Activated B cell treated with CpG ODN at 0.5 μM for 24 hours (primary cell): ENCODE results near the gene CDCA3. TPM values are rescaled to one million over a fixed set of nuclear protein-coding genes. Genes with fewer than 3 reads are reported as not detected.
A peak's percentile ranks its signal among the peaks of the same experiment; 100 is the strongest.

Experiments used
- ATAC-seq: fragments of 200-7000 bp; cut with Tn5 transposase; one replicate; pipeline ENCODE4 v1.10.0; 2021; ENCODE audit warnings: low read depth, mild to moderate bottlenecking, moderate library complexity
- CTCF ChIA-PET: fragments of 350-600 bp; sonication (Branson Sonifier 250); formaldehyde crosslinking; loops from one replicate; lab custom pipeline; 2021; ENCODE audit warnings: antibody characterized with exemption; lab: Charles Lee
- POLR2A ChIA-PET: fragments of 350-600 bp; sonication (Branson Sonifier 250); formaldehyde crosslinking; loops from one replicate; lab custom pipeline; 2021; ENCODE audit warnings: antibody characterized with exemption; lab: Charles Lee
- DNase-seq: peaks from one replicate; pipeline ENCODE4 v3.0.0; 2022
- H3K27ac Mint-ChIP-seq: one replicate; pipeline ENCODE4 v1.8.0; 2020; ENCODE audit warnings: mixed read lengths
- H3K27me3 Mint-ChIP-seq: one replicate; pipeline ENCODE4 v1.8.0; 2021; ENCODE audit warnings: mixed read lengths
- H3K36me3 Mint-ChIP-seq: one replicate; pipeline ENCODE4 v1.8.0; 2021; ENCODE audit warnings: low read depth, mixed read lengths
- H3K4me1 Mint-ChIP-seq: one replicate; pipeline ENCODE4 v1.8.0; 2021; ENCODE audit warnings: mixed read lengths
- H3K4me3 Mint-ChIP-seq: one replicate; pipeline ENCODE4 v1.8.0; 2020; ENCODE audit warnings: mild to moderate bottlenecking, mixed read lengths
- H3K9me3 Mint-ChIP-seq: one replicate; pipeline ENCODE4 v1.8.0; 2020; ENCODE audit warnings: mixed read lengths
- CTCF ChIP-seq: fragments of 200-600 bp; IDR thresholded peaks from one replicate; pipeline ENCODE4 v1.8.0; 2022; ENCODE audit warnings: antibody characterized with exemption, mild to moderate bottlenecking
- intact Hi-C: fragments of 100-400 bp; cut with micrococcal nuclease; formaldehyde crosslinking; loops from one replicate; pipeline ENCODE4 v1.15.1; 2024
- total RNA-seq: library from RNA; stranded (reverse); gene quantifications from 2 replicates; pipeline ENCODE4 v1.2.3, GENCODE V29; 2022

The CDCA3 gene
- total RNA-seq, 1 donor from 2014 or later = 1.6 TPM

- H3K9me3 Mint-ChIP-seq = no peaks in the 10 kb centered on the region
- TF ChIP-seq CTCF = no peak
- H3K27ac Mint-ChIP-seq = no peak overlapping the region
- POLR2A ChIA-PET = interaction anchor here (0.6 to 1.4 kb wide), 2 partner anchors 9 to 119 kb away, joined by 3 to 4 read pairs; partner anchors contain the start of gene TPI1
- no peak overlapping the region for H3K4me3 Mint-ChIP-seq
- CTCF ChIA-PET = no interaction called here
- DNase-seq = no peak
- H3K36me3 Mint-ChIP-seq = peaks cover 83% of the 10 kb centered on the region
- no peak for ATAC-seq
- no peaks in the 10 kb centered on the region for H3K27me3 Mint-ChIP-seq
- H3K4me1 Mint-ChIP-seq = peaks cover 2% of the 10 kb centered on the region
- intact Hi-C loops = no loop called here
Measured at GRCh38 chr12:6858799-6859198, 7.7 kb upstream of the CDCA3 start.

DNA sequence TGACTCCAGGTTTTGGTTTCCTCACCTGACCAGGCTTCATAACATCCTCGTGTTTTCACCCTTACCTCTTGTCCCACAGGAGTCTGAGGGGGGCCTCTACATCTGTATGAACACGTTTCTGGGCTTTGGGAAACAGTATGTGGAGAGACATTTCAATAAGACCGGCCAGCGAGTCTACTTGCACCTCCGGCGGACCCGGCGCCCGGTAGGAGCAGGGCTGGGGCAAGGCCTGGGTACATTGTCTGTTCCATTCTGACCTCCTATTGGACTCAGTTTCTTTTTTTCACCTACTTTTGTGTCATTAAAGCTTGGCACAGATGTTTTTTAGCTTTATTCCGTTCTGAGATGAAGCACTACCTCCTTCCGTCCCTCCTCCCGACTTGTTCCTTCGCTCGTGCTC is 4.2 kb upstream of the CDCA3 start:
- Mint-ChIP-seq H3K9me3 (no peaks in the 10 kb centered on the region), H3K4me1 (peaks cover 20% of the 10 kb centered on the region), H3K4me3 (no peak overlapping the region), H3K36me3 (peaks cover 59% of the 10 kb centered on the region), H3K27me3 (no peaks in the 10 kb centered on the region), H3K27ac (no peak overlapping the region)
- no peak for DNase-seq
- intact Hi-C loops = no loop called here
- no peak for ATAC-seq
- POLR2A ChIA-PET = interaction anchor here (7.5 kb wide), 1 partner anchor 14 kb away, joined by 190 read pairs; the partner anchor contains the start of genes SPSB2 and TPI1
- CTCF ChIA-PET = no interaction called here
- TF ChIP-seq CTCF = no peak

DNA sequence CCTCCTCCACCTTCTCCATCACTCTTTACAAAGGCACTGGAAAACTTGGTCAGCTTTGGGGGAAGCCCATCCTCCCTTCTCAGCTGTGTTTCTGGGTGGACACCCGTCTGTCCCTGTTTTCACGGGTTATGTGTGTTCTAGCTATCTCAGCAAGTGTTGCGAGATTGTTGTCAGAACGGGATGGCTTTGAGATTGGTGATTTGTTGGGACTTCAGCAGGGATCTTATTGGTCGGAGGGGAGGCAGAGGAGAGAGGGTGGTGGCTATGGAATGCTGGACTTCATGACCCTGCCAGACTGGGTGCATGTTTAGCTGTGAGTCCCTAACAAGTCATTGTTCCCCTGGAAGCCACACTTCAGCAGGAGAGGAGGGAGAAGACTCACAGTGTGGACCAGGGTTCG is 3.0 kb upstream of the CDCA3 start:
- intact Hi-C loops = loop anchor here (5.0 kb wide), 5 partner anchors 217 to 1228 kb away; partner anchors contain the start of genes C1RL, LPAR5, NECAP1 and NOP2

DNA sequence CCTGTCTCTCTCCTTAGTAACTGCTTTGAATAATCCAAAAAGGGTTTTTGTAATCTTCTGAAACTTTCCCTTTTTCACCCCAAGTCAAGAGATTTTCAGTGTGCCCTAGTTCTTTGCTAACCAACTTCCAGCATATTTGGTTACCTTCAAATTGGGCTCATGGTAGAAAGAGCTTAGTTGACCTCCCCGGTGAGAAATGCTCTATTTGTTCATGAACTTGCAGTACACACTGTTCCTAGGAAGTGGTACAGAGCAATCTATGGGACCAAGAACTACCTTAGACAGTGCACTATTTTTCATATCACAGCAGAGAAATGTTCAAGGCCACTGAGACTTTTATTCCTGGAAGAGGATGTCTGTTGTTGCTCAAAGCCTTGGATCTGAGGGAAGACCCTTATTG is 2.5 kb upstream of the CDCA3 start:
- Mint-ChIP-seq H3K4me3 (peak overlapping the region; percentile 100), H3K9me3 (no peaks in the 10 kb centered on the region), H3K27ac (peak overlapping the region; percentile 99), H3K4me1 (peaks cover 26% of the 10 kb centered on the region), H3K36me3 (peaks cover 43% of the 10 kb centered on the region), H3K27me3 (no peaks in the 10 kb centered on the region)
- ATAC-seq (no peak), DNase-seq (no peak)
- TF ChIP-seq CTCF = no peak
- CTCF ChIA-PET = interaction anchor here (1.7 to 4.0 kb wide), 3 partner anchors 15 to 37 kb away, joined by 8 to 34 read pairs (median 12); partner anchors contain the start of gene TPI1
- intact Hi-C loops = loop anchor here (5.0 kb wide), 5 partner anchors 216 to 1229 kb away; partner anchors contain the start of genes C1RL, LPAR5, NECAP1 and NOP2
- POLR2A ChIA-PET = interaction anchor here (3.0 to 7.5 kb wide), 4 partner anchors 16 to 164 kb away, joined by 37 to 190 read pairs (median 52); partner anchors contain the start of genes C12orf57, MLF2, RNU7-1 and SPSB2

More for the DNA sequence above, 3.0 kb upstream of the CDCA3 start:
- TF ChIP-seq CTCF = no peak
- peaks cover 48% of the 10 kb centered on the region for H3K36me3 Mint-ChIP-seq
- no peak overlapping the region for H3K27ac Mint-ChIP-seq
- ChIA-PET POLR2A (interaction anchor here (3.3 to 7.5 kb wide), 2 partner anchors 15 to 165 kb away, joined by 37 to 190 read pairs; partner anchors contain the start of genes SPSB2, TPI1 and ZNF384), CTCF (interaction anchor here (4.0 kb wide), 1 partner anchor 14 kb away, joined by 34 read pairs; the partner anchor contains the start of gene TPI1)
- ATAC-seq (no peak), DNase-seq (no peak)
- H3K4me3 Mint-ChIP-seq = peak overlapping the region; percentile 100
- no peaks in the 10 kb centered on the region for H3K27me3 Mint-ChIP-seq
- peaks cover 26% of the 10 kb centered on the region for H3K4me1 Mint-ChIP-seq
- H3K9me3 Mint-ChIP-seq = no peaks in the 10 kb centered on the region

DNA sequence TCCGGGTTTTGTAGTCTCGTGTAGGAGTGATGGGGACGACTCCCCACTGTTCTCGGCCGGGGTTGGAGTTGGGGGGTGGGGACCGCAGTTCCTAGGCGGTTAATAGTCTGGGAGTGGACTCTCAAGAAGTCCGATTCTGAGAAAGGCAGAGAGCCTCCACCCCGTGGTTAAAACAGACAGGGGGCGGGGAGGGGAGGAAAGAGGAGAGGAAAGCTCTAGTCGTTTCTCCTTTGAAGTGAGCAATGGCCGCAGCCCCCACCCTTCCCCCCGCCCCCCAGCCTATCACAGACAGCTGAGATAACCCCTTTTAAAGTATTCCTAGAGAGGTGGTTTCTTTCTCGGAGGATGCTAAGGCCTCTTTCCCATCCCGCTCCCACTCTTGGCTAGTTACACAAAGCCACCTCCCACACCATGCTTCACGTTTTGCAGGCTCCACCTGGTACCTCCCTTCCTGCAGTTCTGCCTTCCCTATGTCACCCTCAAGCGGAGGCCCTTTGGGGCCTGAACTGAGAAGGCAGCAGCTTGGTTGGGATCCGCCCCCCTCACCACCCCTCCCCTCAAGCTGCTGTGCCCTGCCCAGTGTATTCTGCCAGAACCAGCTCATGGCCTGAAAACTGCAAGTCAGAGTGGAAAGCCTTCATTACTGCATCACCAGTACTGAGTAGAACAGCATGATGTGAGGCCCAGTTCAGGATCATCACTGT is 1.7 kb upstream of the CDCA3 start:
- DNase-seq (no peak), ATAC-seq (no peak)
- intact Hi-C loops = loop anchor here (1.0 to 5.0 kb wide), 15 partner anchors 14 to 1229 kb away; partner anchors contain the start of genes C1RL, COPS7A, EMG1 and ING4
- peak overlapping the region; percentile 99 for H3K27ac Mint-ChIP-seq
- H3K9me3 Mint-ChIP-seq = no peaks in the 10 kb centered on the region
- peaks cover 30% of the 10 kb centered on the region for H3K4me1 Mint-ChIP-seq
- no peaks in the 10 kb centered on the region for H3K27me3 Mint-ChIP-seq
- H3K4me3 Mint-ChIP-seq = peak overlapping the region; percentile 100
- ChIA-PET POLR2A (interaction anchor here (0.6 to 7.5 kb wide), 26 partner anchors 9 to 402 kb away, joined by 3 to 190 read pairs (median 9); partner anchors contain the start of genes C12orf57, C1RL, COPS7A and GAPDH), CTCF (interaction anchor here (1.7 to 4.0 kb wide), 4 partner anchors 15 to 38 kb away, joined by 8 to 34 read pairs (median 17); partner anchors contain the start of genes SPSB2 and TPI1)
- H3K36me3 Mint-ChIP-seq = peaks cover 35% of the 10 kb centered on the region
- no peak for TF ChIP-seq CTCF
